ENCODE data around the gene TCEANC.

Gene TCEANC

GRCh38 chrX:13692771-13693231, 39.9 kb downstream of the TCEANC start:
- no peak for DNase-seq (ENCODE audit: low read depth)

- no peak for DNase-seq (ENCODE audit: low read depth)
Measured at GRCh38 chrX:13693341-13693961, 40.5 kb downstream of the TCEANC start.

GRCh38 chrX:13694359-13694758, 41.4 kb downstream of the TCEANC start:
- DNase-seq (ENCODE audit: low read depth) = no peak

- DNase-seq (ENCODE audit: low read depth) = no peak
Measured at GRCh38 chrX:13694983-13695382, 42.0 kb downstream of the TCEANC start.

GRCh38 chrX:13695601-13696115, 42.7 kb downstream of the TCEANC start:
- DNase-seq (ENCODE audit: low read depth) = no peak

GRCh38 chrX:13697455-13697854, 44.5 kb downstream of the TCEANC start:
- DNase-seq (ENCODE audit: low read depth) = no peak

GRCh38 chrX:13697976-13698375, 45.0 kb downstream of the TCEANC start:
- no peak for DNase-seq (ENCODE audit: low read depth)

- DNase-seq (ENCODE audit: low read depth) = no peak
Measured at GRCh38 chrX:13698432-13698831, 45.5 kb downstream of the TCEANC start.

- DNase-seq (ENCODE audit: low read depth) = no peak
Measured at GRCh38 chrX:13699183-13699826, 46.4 kb downstream of the TCEANC start.

- DNase-seq (ENCODE audit: low read depth) = no peak
Measured at GRCh38 chrX:13700380-13700779, 47.4 kb downstream of the TCEANC start.

GRCh38 chrX:13702111-13702789, 49.3 kb downstream of the TCEANC start:
- DNase-seq (ENCODE audit: low read depth) = no peak

GRCh38 chrX:13703135-13703534, 50.2 kb downstream of the TCEANC start:
- DNase-seq (ENCODE audit: low read depth) = no peak

GRCh38 chrX:13703589-13703988, 50.6 kb downstream of the TCEANC start:
- DNase-seq (ENCODE audit: low read depth) = no peak

- DNase-seq (ENCODE audit: low read depth) = no peak
Measured at GRCh38 chrX:13711141-13711540, 58.2 kb downstream of the TCEANC start.

Data from activated T-cell treated with anti-CD3 and anti-CD28 coated beads for 48 hours (primary cell).